Measurements from ENCODE around the gene PADI1.

PADI1 gene

DNA sequence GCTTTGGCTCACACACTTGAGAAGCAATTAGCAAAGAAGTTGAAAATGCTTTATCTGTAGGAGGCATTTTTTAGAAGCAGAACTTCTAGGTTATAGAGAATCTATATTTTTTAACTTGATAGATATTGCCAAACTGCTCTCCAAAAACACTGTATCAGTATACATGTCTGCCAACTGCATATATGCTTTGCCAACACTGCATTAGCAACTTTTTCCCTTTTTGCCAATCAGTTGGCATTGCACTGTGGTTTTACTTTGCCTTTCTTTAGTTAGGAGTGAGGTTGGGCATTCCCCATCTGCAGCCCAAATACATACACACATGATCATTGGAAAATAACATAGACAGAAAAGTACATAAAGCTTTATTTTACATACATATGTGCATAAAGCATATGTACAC lies 59.0 kb downstream of the PADI1 start:
- no peak overlapping the region for H3K4me3 ChIP-seq (ENCODE audit: low read depth, low read length)
- no peak for DNase-seq
- TF ChIP-seq CTCF (IDR thresholded peaks at IDR 0.05; ENCODE audit: low read depth, low read length) = no peak
- H3K9me3 ChIP-seq (ENCODE audit: severe bottlenecking) = no peaks in the 10 kb centered on the region
- H3K36me3 ChIP-seq = no peaks in the 10 kb centered on the region
- H3K27me3 ChIP-seq (ENCODE audit: insufficient read depth, low read depth, severe bottlenecking) = no peaks in the 10 kb centered on the region
- H3K27ac ChIP-seq = no peak overlapping the region

- DNase-seq = no peak
- Histone ChIP-seq H3K4me3 (ENCODE audit: low read depth, low read length) (no peak overlapping the region), H3K27ac (no peak overlapping the region), H3K9me3 (ENCODE audit: severe bottlenecking) (no peaks in the 10 kb centered on the region), H3K27me3 (ENCODE audit: insufficient read depth, low read depth, severe bottlenecking) (no peaks in the 10 kb centered on the region), H3K36me3 (no peaks in the 10 kb centered on the region)
- TF ChIP-seq CTCF (IDR thresholded peaks at IDR 0.05; ENCODE audit: low read depth, low read length) = no peak
These were observed 59.5 kb downstream of the PADI1 start for GRCh38 chr1:17264470-17264869.

DNA sequence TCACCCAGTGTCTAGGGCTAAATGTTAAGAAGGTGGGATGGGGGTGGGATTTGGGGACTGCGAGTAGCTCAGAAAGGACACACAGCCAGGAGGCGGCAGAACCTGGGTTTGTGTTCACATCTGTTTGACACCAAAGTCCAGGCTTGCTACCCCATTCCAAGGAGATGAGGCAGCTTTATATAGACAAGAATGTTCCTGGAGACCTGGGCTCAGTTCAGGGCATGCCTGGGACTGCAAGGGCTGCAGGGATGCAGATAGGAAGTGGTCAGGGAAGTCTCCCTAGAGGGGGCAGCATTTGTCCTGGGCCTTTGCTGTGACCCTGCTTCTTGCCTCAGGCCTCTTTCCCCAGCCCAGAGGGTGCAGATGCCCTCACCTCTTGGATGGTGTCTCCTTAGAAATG lies 60.2 kb downstream of the PADI1 start:
- Histone ChIP-seq H3K9me3 (ENCODE audit: severe bottlenecking) (no peaks in the 10 kb centered on the region), H3K27ac (no peak overlapping the region), H3K36me3 (no peaks in the 10 kb centered on the region), H3K27me3 (ENCODE audit: insufficient read depth, low read depth, severe bottlenecking) (no peaks in the 10 kb centered on the region), H3K4me3 (ENCODE audit: low read depth, low read length) (no peak overlapping the region)
- DNase-seq = no peak
- TF ChIP-seq CTCF (IDR thresholded peaks at IDR 0.05; ENCODE audit: low read depth, low read length) = peak; percentile 21; the same call in 1 of the 2 replicates

- Histone ChIP-seq H3K36me3 (no peaks in the 10 kb centered on the region), H3K9me3 (ENCODE audit: severe bottlenecking) (no peaks in the 10 kb centered on the region), H3K27ac (no peak overlapping the region), H3K4me3 (ENCODE audit: low read depth, low read length) (no peak overlapping the region), H3K27me3 (ENCODE audit: insufficient read depth, low read depth, severe bottlenecking) (no peaks in the 10 kb centered on the region)
- DNase-seq = no peak
- TF ChIP-seq CTCF (IDR thresholded peaks at IDR 0.05; ENCODE audit: low read depth, low read length) = no peak
These were observed 61.0 kb downstream of the PADI1 start for GRCh38 chr1:17265950-17266349.

DNA sequence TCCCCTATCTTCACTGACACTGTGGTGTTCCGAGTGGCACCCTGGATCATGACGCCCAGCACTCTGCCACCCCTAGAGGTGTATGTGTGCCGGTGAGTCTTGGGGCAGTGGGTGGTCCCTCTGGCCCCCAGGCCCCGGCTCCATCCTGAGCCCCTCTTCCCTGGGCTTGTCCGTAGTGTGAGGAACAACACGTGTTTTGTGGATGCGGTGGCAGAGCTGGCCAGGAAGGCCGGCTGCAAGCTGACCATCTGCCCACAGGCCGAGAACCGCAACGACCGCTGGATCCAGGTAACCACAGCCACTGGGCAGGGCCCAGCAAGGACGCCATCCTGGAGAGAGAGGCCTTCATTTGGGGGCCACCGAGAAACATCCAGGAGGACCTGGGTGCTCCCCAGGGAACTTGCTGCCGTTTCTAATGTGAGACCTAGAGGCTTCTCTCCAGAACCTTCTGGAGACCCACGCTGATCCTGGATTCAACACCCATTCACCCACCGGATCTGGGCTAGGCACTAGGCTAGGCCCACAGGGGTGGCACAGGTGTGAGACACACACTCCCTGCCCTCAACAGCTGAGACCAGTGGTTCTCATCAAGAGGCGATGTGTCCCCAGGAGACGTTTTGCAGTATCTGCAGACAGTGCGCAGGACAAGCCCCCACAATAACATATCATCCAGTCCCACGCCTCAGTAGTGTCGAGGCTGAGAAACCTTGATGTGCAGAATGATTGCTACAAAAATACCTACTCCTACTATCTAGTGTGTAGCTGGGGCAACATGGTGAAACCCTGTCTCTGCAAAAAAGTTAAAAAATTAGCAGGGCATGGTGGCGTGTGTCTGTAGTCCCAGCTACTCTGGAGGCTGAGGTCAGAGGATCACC lies 66.2 kb downstream of the PADI1 start:
- H3K4me3 ChIP-seq (ENCODE audit: low read depth, low read length) = no peak overlapping the region
- TF ChIP-seq CTCF (IDR thresholded peaks at IDR 0.05; ENCODE audit: low read depth, low read length) = no peak
- H3K27me3 ChIP-seq (ENCODE audit: insufficient read depth, low read depth, severe bottlenecking) = no peaks in the 10 kb centered on the region
- H3K27ac ChIP-seq = no peak overlapping the region
- H3K9me3 ChIP-seq (ENCODE audit: severe bottlenecking) = no peaks in the 10 kb centered on the region
- H3K36me3 ChIP-seq = no peaks in the 10 kb centered on the region
- DNase-seq = no peak

GRCh38 chr1:17272066-17272465 lies 67.1 kb downstream of the PADI1 start:
- no peaks in the 10 kb centered on the region for H3K9me3 ChIP-seq (ENCODE audit: severe bottlenecking)
- no peaks in the 10 kb centered on the region for H3K36me3 ChIP-seq
- no peaks in the 10 kb centered on the region for H3K27me3 ChIP-seq (ENCODE audit: insufficient read depth, low read depth, severe bottlenecking)
- DNase-seq = no peak
- no peak overlapping the region for H3K27ac ChIP-seq
- no peak overlapping the region for H3K4me3 ChIP-seq (ENCODE audit: low read depth, low read length)
- TF ChIP-seq CTCF (IDR thresholded peaks at IDR 0.05; ENCODE audit: low read depth, low read length) = no peak

All from WERI-Rb-1 (cell line).